ENCODE measurements around the gene PF4V1.
"Not testable (repeated sequence)": the region's sequence is repeated elsewhere in the genome, so short reads cannot be mapped to it uniquely, and the experiment has no call there.

PF4V1 gene

GRCh38 chr4:73871511-73872310, 18.6 kb downstream of the PF4V1 start:
- no peak for DNase-seq

DNA sequence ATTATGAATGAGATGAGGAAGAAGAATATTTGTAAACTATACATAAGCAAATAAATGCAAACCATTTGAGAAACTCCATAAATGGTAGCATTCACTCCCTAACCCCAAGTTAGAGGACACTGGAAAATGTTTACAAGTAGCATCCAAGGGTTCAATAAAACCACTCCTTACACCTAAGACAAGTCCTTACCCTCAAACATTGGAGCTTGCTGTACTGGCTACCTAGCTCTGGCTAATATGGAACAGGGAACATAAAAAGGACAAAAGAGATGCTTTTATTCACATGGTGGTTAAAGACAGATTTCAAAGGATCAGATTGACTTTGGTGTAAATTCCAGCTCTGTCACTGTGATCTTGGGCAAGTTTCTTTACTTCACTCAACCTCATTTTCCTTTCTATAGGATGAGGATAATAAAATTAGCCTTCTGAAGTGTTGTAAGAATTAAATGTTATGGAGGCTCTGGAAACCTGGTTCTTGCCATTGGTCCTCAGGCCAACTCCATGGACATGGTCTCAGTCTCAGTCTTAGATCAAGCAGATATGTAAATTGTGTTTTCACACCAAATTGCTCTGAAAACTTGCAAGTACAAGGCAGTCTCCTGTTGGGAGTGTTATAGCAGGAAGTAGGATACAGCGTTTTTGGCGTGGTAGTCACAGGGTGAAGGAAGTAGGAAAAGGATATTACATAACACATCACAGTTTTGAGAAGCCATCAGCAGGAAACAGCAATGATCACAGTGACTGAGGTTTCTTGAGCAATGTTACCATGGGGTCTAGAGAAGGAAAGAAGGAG, 19.4 kb downstream of the PF4V1 start:
- DNase-seq = no peak

- DNase-seq = no peak
Measured at GRCh38 chr4:73874386-73874785, 21.3 kb downstream of the PF4V1 start.

- DNase-seq = no peak
Measured at GRCh38 chr4:73875401-73875800, 22.3 kb downstream of the PF4V1 start.

GRCh38 chr4:73883306-73883705, 30.2 kb downstream of the PF4V1 start:
- DNase-seq = no peak

- DNase-seq = no peak
Measured at GRCh38 chr4:73885574-73886267, 32.6 kb downstream of the PF4V1 start.

DNA sequence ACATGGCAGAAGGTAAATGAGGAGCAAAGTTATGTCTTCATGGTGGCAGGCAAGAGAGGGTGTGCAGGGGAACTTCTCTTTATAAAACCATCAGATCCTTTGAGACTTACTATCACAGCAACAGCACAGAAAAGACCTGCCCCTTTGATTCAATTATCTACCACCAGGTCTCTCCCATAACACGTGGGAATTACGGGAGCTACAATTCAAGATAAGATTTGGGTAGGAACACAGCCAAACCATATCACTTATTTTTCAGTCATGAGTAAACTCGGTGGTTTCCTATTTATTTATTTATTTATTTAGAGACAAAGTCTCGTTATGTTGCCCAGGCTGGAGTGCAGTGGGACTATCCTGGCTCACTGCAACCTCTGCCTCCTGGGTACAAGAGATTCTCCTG, 38.2 kb downstream of the PF4V1 start:
- DNase-seq = no peak

DNA sequence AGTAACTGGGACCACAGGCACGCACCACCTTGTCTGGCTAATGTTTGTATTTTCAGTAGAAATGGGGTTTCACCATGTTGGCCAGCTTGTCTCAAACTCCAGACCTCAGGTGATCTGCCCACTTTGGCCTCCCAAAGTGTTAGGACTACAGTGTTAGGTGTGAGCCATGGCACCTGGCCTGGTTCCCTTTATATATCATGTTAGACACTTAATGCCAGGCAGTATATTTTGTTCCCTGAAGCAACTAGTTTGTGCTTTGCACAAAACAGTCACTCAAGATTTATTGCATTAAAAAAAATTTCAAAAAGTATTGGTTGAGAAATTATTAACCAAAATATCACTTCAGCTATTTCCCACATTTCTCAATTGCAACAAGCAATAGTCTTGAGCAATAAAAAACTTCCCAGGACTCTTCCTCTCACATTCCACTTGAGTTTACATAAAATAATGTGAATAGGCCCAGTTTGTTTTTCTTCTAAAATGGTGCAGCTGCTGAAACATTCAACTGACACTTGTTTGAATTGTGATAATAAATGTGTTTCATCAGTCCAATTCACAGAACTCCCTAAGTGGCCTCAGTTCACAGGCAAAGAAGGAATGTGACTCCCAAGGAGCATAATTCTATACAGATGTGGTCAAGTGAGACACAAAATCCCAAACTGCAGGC, 38.8 kb downstream of the PF4V1 start:
- no peak for DNase-seq

DNA sequence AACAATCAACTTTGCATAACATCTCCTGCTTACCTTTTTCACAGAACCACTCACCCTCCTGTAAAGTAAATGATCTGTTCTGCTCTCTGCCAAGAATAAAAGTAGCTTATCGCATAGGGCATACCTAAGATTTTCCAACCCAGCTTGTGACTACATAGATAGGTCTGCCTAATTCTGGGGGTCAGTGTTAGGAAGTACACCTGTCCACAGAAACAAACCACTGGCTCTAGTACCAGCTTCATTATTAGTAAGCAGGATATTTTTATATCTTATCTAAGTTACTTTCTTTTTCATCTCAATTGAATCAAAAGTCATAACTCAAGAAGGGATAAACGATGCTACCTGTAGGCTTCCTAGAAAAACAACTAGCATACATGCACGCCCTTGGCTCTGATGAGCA, 39.9 kb downstream of the PF4V1 start:
- no peak for DNase-seq

DNA sequence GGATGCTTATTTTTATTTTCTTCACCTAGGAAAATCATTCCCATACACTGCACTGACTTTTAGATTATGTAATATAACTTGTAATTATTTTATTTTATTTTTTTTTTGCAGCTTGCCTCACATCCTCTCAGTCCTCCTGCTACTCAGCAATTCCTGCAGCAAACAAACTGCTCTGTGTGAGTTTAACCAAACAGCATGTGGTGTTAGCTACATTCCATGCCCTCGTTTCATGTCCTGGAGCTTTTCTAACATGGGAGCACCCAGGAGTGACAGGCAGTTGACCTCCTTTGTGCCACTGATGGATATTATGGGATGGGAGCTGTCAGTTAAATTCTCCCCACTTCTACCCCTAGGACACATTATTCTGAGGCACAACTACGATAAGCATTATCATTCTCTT, 40.9 kb downstream of the PF4V1 start:
- no peak for DNase-seq

GRCh38 chr4:73895201-73896175, 42.4 kb downstream of the PF4V1 start:
- no peak for DNase-seq

- DNase-seq = no peak
Measured at GRCh38 chr4:73896416-73896815, 43.3 kb downstream of the PF4V1 start.

DNA sequence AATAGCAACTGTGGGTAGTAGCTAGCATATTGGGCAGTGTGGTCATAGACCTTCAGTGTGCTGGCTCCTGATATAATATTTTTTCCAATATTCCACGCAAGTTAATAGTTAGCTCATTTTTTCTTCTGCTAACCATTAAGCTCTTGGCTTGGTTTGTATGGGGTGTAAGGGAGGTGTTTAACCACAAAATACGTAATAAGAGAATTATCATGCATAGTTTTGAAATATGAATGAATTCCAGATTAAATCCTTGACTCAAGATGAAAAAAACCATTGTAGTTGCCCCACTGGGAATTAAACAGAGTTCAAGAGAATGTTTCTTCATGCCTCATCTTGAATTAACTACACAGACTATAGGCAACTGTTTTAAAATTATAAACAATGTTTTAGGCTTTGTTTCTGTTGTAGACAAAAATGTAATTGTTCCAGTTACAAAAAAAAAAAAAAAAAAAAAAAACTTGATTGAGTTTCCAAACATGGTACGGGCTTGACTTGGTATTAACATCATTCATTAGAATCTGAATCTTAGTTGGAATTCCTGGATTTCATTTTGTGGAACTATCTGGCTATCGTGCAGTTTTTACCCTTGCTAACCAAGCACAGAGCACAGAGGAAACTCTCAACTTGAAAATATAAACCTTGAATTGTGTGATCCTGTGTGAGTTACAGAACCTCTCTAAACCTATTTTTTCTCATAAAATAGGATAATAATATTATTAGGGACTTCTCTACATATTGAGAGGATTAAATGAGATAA, 44.5 kb downstream of the PF4V1 start:
- no peak for DNase-seq

- DNase-seq = not testable (repeated sequence)
Measured at GRCh38 chr4:73899338-73899737, 46.2 kb downstream of the PF4V1 start.

DNA sequence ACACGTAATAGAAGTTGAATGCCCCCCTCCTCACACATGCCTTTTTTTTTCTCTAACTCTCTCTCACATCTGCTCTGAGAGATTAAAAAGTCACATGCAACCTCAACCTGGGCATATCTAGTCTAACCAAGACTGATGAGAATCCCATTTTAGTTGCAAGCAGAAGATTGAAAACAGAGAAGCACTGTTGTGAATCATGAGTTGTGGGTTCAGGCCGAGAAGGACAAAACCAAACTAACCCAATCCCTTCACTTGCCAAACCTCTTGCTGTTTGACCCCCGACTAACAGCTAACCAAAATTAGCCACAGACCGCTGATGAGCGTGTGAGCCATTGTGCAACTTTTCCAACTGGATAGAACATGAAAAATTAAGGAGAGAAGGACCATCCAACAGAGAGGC, 47.9 kb downstream of the PF4V1 start:
- DNase-seq = no peak

GRCh38 chr4:73902038-73902637, 49.0 kb downstream of the PF4V1 start:
- no peak for DNase-seq

GRCh38 chr4:73902817-73903547, 49.9 kb downstream of the PF4V1 start:
- no peak for DNase-seq

All from activated CD8-positive, alpha-beta memory T cell treated with anti-CD3 and anti-CD28 coated beads for 24 hours (primary cell).